A673 (cell line): Measurements from ENCODE around the gene C3orf18. TPM values are rescaled to one million over a fixed set of nuclear protein-coding genes. Genes with fewer than 3 reads are reported as not detected.

Source experiments
- BruUV-seq: library from RNA; stranded (reverse); fragments of 400-500 nt; replicated peaks from 2 replicates; lab custom pipeline; 2021; lab: Mats Ljungman, UMichigan
- CTCF ChIA-PET: fragments of 300-600 bp; sonication (Branson Sonifier 250); formaldehyde crosslinking; loops from one replicate; lab custom pipeline; 2022; ENCODE audit warnings: antibody characterized with exemption; lab: Charles Lee
- POLR2A ChIA-PET: fragments of 300-600 bp; sonication (Branson Sonifier 250); formaldehyde crosslinking; loops from one replicate; lab custom pipeline; 2022; ENCODE audit warnings: antibody characterized with exemption; ENCODE audit not compliant: low non-redundant PET; lab: Charles Lee
- DNase-seq: peaks from one replicate; pipeline ENCODE4 v3.0.0-alpha.2; 2015; ENCODE audit warnings: low spot score
- H3K27ac ChIP-seq: fragments of 200-600 bp; sonication (generic); 2 replicates; pipeline ENCODE4 v1.5.1; 2016; ENCODE audit warnings: mixed run types, low read depth, mild to moderate bottlenecking, mixed read lengths, antibody characterized with exemption, low read length; ENCODE audit not compliant: poor library complexity, severe bottlenecking
- H3K27me3 ChIP-seq: fragments of 200-600 bp; sonication (generic); replicated peaks from 2 replicates; pipeline ENCODE4 v1.6.1; 2017; ENCODE audit warnings: mixed run types, low read depth, mild to moderate bottlenecking, mixed read lengths, antibody characterized with exemption, low read length; ENCODE audit not compliant: insufficient read depth, poor library complexity
- H3K36me3 ChIP-seq: fragments of 200-600 bp; sonication (generic); 2 replicates; pipeline ENCODE4 v1.6.1; 2016; ENCODE audit warnings: mixed run types, mild to moderate bottlenecking, mixed read lengths, antibody characterized with exemption, low read length; ENCODE audit not compliant: insufficient read depth, poor library complexity, severe bottlenecking
- H3K4me1 ChIP-seq: fragments of 200-600 bp; sonication (generic); 2 replicates; pipeline ENCODE4 v1.6.1; 2017; ENCODE audit warnings: mixed run types, mild to moderate bottlenecking, mixed read lengths, antibody characterized with exemption, low read length; ENCODE audit not compliant: insufficient read depth, poor library complexity, severe bottlenecking
- H3K4me3 ChIP-seq: fragments of 200-600 bp; sonication (generic); 2 replicates; pipeline ENCODE4 v1.5.1; 2016; ENCODE audit warnings: low read depth, mixed run types, mild to moderate bottlenecking, mixed read lengths, low read length; ENCODE audit not compliant: poor library complexity, severe bottlenecking
- H3K9me3 ChIP-seq: fragments of 200-600 bp; sonication (generic); 2 replicates; pipeline ENCODE4 v1.6.1; 2016; ENCODE audit warnings: mixed run types, low read depth, mild to moderate bottlenecking, mixed read lengths, antibody characterized with exemption, low read length; ENCODE audit not compliant: poor library complexity, severe bottlenecking
- CTCF ChIP-seq: fragments of 300-800, 200-600 bp; sonication (generic); conservative IDR thresholded peaks from 2 replicates; pipeline ENCODE4 v1.5.1; 2017; ENCODE audit warnings: low read depth, mild to moderate bottlenecking, antibody characterized with exemption, low read length, moderate library complexity, mixed read lengths
- EZH2 ChIP-seq: fragments of 200-600 bp; sonication (generic); IDR thresholded peaks from 2 replicates; pipeline ENCODE4 v1.6.1; 2017; ENCODE audit warnings: borderline replicate concordance, low read depth, mild to moderate bottlenecking, mixed read lengths, antibody characterized with exemption, low read length; ENCODE audit not compliant: poor library complexity, severe bottlenecking
- intact Hi-C: fragments of 100-400 bp; cut with micrococcal nuclease; formaldehyde crosslinking; loops from one replicate; pipeline ENCODE4 v1.10.0; 2022; ENCODE audit not compliant: unreplicated experiment
- total RNA-seq: library from RNA; stranded (reverse); gene quantifications from 2 replicates; pipeline ENCODE4 v1.2.3, GENCODE V29; 2021

Gene C3orf18
- total RNA-seq, 1 experiment from 2014 or later: 1.5 TPM

GRCh38 chr3:50616003-50616769 lies 48.6 kb upstream of the C3orf18 start:
- H3K4me1 ChIP-seq: peaks cover 4% of the 10 kb centered on the region
- H3K27me3 ChIP-seq: no peaks in the 10 kb centered on the region
- intact Hi-C loops: loop anchor here (2.0 to 10.0 kb wide), 3 partner anchors 757 to 879 kb away; partner anchors contain the start of gene MANF
- H3K4me3 ChIP-seq: peak overlapping the region; percentile 35
- DNase-seq: peak; percentile 79
- H3K9me3 ChIP-seq: no peaks in the 10 kb centered on the region
- no TSS peak for BruUV-seq
- ChIA-PET POLR2A (interaction anchor here (0.7 kb wide), 1 partner anchor 779 kb away, joined by 3 read pairs; no protein-coding TSS in a partner anchor), CTCF (interaction anchor here (0.6 to 1.4 kb wide), 5 partner anchors 164 to 1351 kb away, joined by 3 to 7 read pairs (median 5); partner anchors contain the start of genes MANF and PCBP4)
- peak; percentile 83 for TF ChIP-seq CTCF
- no peak for TF ChIP-seq EZH2
- no peaks in the 10 kb centered on the region for H3K36me3 ChIP-seq
- no peak overlapping the region for H3K27ac ChIP-seq

GRCh38 chr3:50615190-50615589 lies 47.6 kb upstream of the C3orf18 start:
- BruUV-seq: no TSS peak
- Histone ChIP-seq H3K27me3 (no peaks in the 10 kb centered on the region), H3K9me3 (no peaks in the 10 kb centered on the region), H3K36me3 (no peaks in the 10 kb centered on the region), H3K4me3 (no peak overlapping the region), H3K4me1 (peaks cover 8% of the 10 kb centered on the region), H3K27ac (no peak overlapping the region)
- ChIA-PET CTCF (no interaction called here), POLR2A (no interaction called here)
- intact Hi-C loops: loop anchor here (5.0 to 10.0 kb wide), 2 partner anchors 772 to 880 kb away; partner anchors contain the start of gene MANF
- DNase-seq: no peak
- TF ChIP-seq CTCF (no peak), EZH2 (no peak)

GRCh38 chr3:50612970-50613846 lies 45.7 kb upstream of the C3orf18 start:
- CTCF ChIA-PET: interaction anchor here (0.5 to 0.9 kb wide), 2 partner anchors 44 to 340 kb away, joined by 3 read pairs; no protein-coding TSS in a partner anchor

More at GRCh38 chr3:50612970-50613846, 45.7 kb upstream of the C3orf18 start:
- Histone ChIP-seq H3K9me3 (no peaks in the 10 kb centered on the region), H3K36me3 (no peaks in the 10 kb centered on the region), H3K4me1 (peaks cover 8% of the 10 kb centered on the region), H3K27ac (no peak overlapping the region), H3K4me3 (no peak overlapping the region), H3K27me3 (no peaks in the 10 kb centered on the region)
- DNase-seq: no peak
- TF ChIP-seq CTCF (no peak), EZH2 (no peak)
- BruUV-seq: no TSS peak
- POLR2A ChIA-PET: no interaction called here
- intact Hi-C loops: loop anchor here (5.0 to 10.0 kb wide), 5 partner anchors 41 to 882 kb away; no protein-coding TSS in a partner anchor
